ENCODE data around the gene ZNF609. TPM values are rescaled to one million over a fixed set of nuclear protein-coding genes. Genes with fewer than 3 reads are reported as not detected.

Gene ZNF609
- total RNA-seq, 3 donors from 2014 or later (not counting 1 experiment from before 2014, with no cell fraction given): 40.3 to 59.7 (median 55.3) TPM

- intact Hi-C loops (cut with micrococcal nuclease): no loop called here
- Mint-ChIP-seq H3K4me1 (no peaks in the 10 kb centered on the region), H3K36me3 (no peaks in the 10 kb centered on the region), H3K27ac (no peak overlapping the region), H3K27me3 (ENCODE audit: low read depth in 2 of 2) (no peaks in the 10 kb centered on the region), H3K4me3 (no peak overlapping the region), H3K9me3 (no peaks in the 10 kb centered on the region)
- WGBS (ENCODE audit: insufficient coverage): 95% methylated on average over 14 of the region's 14 CpGs
- Histone ChIP-seq H3K4me1 (ENCODE audit: control insufficient read depth, insufficient read depth, low read length) (no peaks in the 10 kb centered on the region), H3K27ac (ENCODE audit: low read length) (no peak overlapping the region), H3K4me3 (ENCODE audit: low read length) (no peak overlapping the region), H3K27me3 (ENCODE audit: control insufficient read depth, insufficient read depth, low read length) (no peaks in the 10 kb centered on the region), H3K9me3 (ENCODE audit: control insufficient read depth, insufficient read depth, low read length) (no peaks in the 10 kb centered on the region), H3K36me3 (ENCODE audit: control insufficient read depth, insufficient read depth, low read length) (peaks cover 62% of the 10 kb centered on the region)
- no peak for DNase-seq
- no peak for ATAC-seq
- TF ChIP-seq CTCF (IDR thresholded peaks at IDR 0.05): no peak
Observed at GRCh38 chr15:64678126-64678819, 217.9 kb downstream of the ZNF609 start.

GRCh38 chr15:64680097-64680496, 219.7 kb downstream of the ZNF609 start:
- Histone ChIP-seq H3K36me3 (ENCODE audit: control insufficient read depth, insufficient read depth, low read length) (peaks cover 54% of the 10 kb centered on the region), H3K27ac (ENCODE audit: low read length) (no peak overlapping the region), H3K9me3 (ENCODE audit: control insufficient read depth, insufficient read depth, low read length) (no peaks in the 10 kb centered on the region), H3K4me1 (ENCODE audit: control insufficient read depth, insufficient read depth, low read length) (no peaks in the 10 kb centered on the region), H3K27me3 (ENCODE audit: control insufficient read depth, insufficient read depth, low read length) (no peaks in the 10 kb centered on the region), H3K4me3 (ENCODE audit: low read length) (no peak overlapping the region)
- ATAC-seq (no peak), DNase-seq (no peak)
- 100% methylated on average over 2 of the region's 2 CpGs for WGBS (ENCODE audit: insufficient coverage)
- no peak overlapping the region for H3K4me3 Mint-ChIP-seq
- intact Hi-C loops (cut with micrococcal nuclease): no loop called here
- no peaks in the 10 kb centered on the region for H3K9me3 Mint-ChIP-seq
- H3K27me3 Mint-ChIP-seq (ENCODE audit: low read depth in 2 of 2): no peaks in the 10 kb centered on the region
- H3K4me1 Mint-ChIP-seq: no peaks in the 10 kb centered on the region
- peak overlapping the region in 1 of 2 donors; percentile 7 for H3K27ac Mint-ChIP-seq
- TF ChIP-seq CTCF (IDR thresholded peaks at IDR 0.05): no peak
- no peaks in the 10 kb centered on the region for H3K36me3 Mint-ChIP-seq

- Histone ChIP-seq H3K4me1 (ENCODE audit: control insufficient read depth, insufficient read depth, low read length) (no peaks in the 10 kb centered on the region), H3K27ac (ENCODE audit: low read length) (no peak overlapping the region), H3K27me3 (ENCODE audit: control insufficient read depth, insufficient read depth, low read length) (no peaks in the 10 kb centered on the region), H3K36me3 (ENCODE audit: control insufficient read depth, insufficient read depth, low read length) (peaks cover 53% of the 10 kb centered on the region), H3K9me3 (ENCODE audit: control insufficient read depth, insufficient read depth, low read length) (no peaks in the 10 kb centered on the region), H3K4me3 (ENCODE audit: low read length) (no peak overlapping the region)
- Mint-ChIP-seq H3K4me1 (no peaks in the 10 kb centered on the region), H3K36me3 (no peaks in the 10 kb centered on the region), H3K4me3 (no peak overlapping the region), H3K27ac (no peak overlapping the region), H3K9me3 (no peaks in the 10 kb centered on the region), H3K27me3 (ENCODE audit: low read depth in 2 of 2) (no peaks in the 10 kb centered on the region)
- WGBS (ENCODE audit: insufficient coverage): 96% methylated on average over 9 of the region's 9 CpGs
- intact Hi-C loops (cut with micrococcal nuclease): no loop called here
- ATAC-seq (peak in 1 of 3 donors; percentile 38), DNase-seq (peak in 1 of 2 donors; percentile 32)
- no peak for TF ChIP-seq CTCF (IDR thresholded peaks at IDR 0.05)
Observed at GRCh38 chr15:64681424-64682024, 221.1 kb downstream of the ZNF609 start.
